Liver (tissue), 9 donors: ENCODE results near the gene ZNF140. TPM values are rescaled to one million over a fixed set of nuclear protein-coding genes. Genes with fewer than 3 reads are reported as not detected.
A peak's percentile ranks its signal among the peaks of the same experiment; 100 is the strongest.

Experiments
- DNase-seq: peaks from one replicate; pipeline ENCODE4 v3.0.0-alpha.2; 2017; ENCODE audit warnings: low spot score
- H3K27ac ChIP-seq, 2 donors: one replicate each; pipeline ENCODE4 v1.7.0; 2013; ENCODE audit warnings: inconsistent platforms in 2 of 2, low read length in 2 of 2, control low read depth in 1 of 2, low read depth in 1 of 2, mild to moderate bottlenecking in 1 of 2
- H3K27me3 ChIP-seq, 4 donors: one replicate each; pipeline versions ENCODE4 v1.6.1 to v1.7.0; 2013; ENCODE audit warnings: low read length in 3 of 4, inconsistent platforms in 1 of 4, mild to moderate bottlenecking in 1 of 4, moderate library complexity in 1 of 4; ENCODE audit not compliant: control insufficient read depth in 4 of 4, insufficient read depth in 4 of 4
- H3K36me3 ChIP-seq, 4 donors: one replicate each; pipeline versions ENCODE4 v1.6.1 to v1.7.0; 2013; ENCODE audit warnings: low read length in 3 of 4, mild to moderate bottlenecking in 3 of 4, low read depth in 1 of 4, moderate library complexity in 1 of 4; ENCODE audit not compliant: control insufficient read depth in 4 of 4, insufficient read depth in 3 of 4
- H3K4me1 ChIP-seq, 4 donors: one replicate each; pipeline versions ENCODE4 v1.6.1 to v1.7.0; 2013; ENCODE audit warnings: low read length in 3 of 4, mild to moderate bottlenecking in 3 of 4, moderate library complexity in 1 of 4; ENCODE audit not compliant: control insufficient read depth in 4 of 4, insufficient read depth in 4 of 4
- H3K4me3 ChIP-seq, 3 donors: one replicate each; pipeline versions ENCODE4 v1.6.1 to v1.7.0; 2013; ENCODE audit warnings: low read length in 3 of 3, control low read depth in 1 of 3, low read depth in 1 of 3, mild to moderate bottlenecking in 1 of 3
- H3K9ac ChIP-seq, 2 donors: one replicate each; pipeline ENCODE4 v1.7.0; 2013; ENCODE audit warnings: low read length in 2 of 2, mild to moderate bottlenecking in 2 of 2, moderate library complexity in 2 of 2, control low read depth in 1 of 2, low read depth in 1 of 2
- H3K9me3 ChIP-seq, 4 donors: one replicate each; pipeline versions ENCODE4 v1.6.1 to v1.7.0; 2013; ENCODE audit warnings: low read length in 3 of 4; ENCODE audit not compliant: control insufficient read depth in 4 of 4
- ATF3 ChIP-seq: IDR thresholded peaks from 2 replicates; pipeline ENCODE4 v1.6.1; 2016; ENCODE audit warnings: antibody characterized with exemption
- CTCF ChIP-seq: fragments of 150-350 bp; IDR thresholded peaks from 2 replicates; pipeline ENCODE4 v1.5.1; 2017; ENCODE audit warnings: improper control_type of control experiment, low read depth, low read length; ENCODE audit not compliant: missing input control
- EGR1 ChIP-seq, 2 donors: IDR thresholded peaks; 2 replicates each; pipeline ENCODE4 v1.6.1; 2016 to 2018; ENCODE audit warnings: antibody characterized with exemption in 2 of 2, low read depth in 2 of 2
- FOXA1 ChIP-seq: IDR thresholded peaks from 2 replicates; pipeline ENCODE4 v1.6.1; 2016; ENCODE audit warnings: antibody characterized with exemption
- FOXA2 ChIP-seq: IDR thresholded peaks from 2 replicates; pipeline ENCODE4 v1.6.1; 2016; ENCODE audit warnings: antibody characterized with exemption
- GABPA ChIP-seq, 2 donors: IDR thresholded peaks in 1 of 2; conservative IDR thresholded peaks in 1 of 2; 2 replicates each; pipeline ENCODE4 v1.6.1; 2016; ENCODE audit warnings: antibody characterized with exemption in 2 of 2, mild to moderate bottlenecking in 1 of 2, moderate library complexity in 1 of 2
- HNF4A ChIP-seq, 2 donors: conservative IDR thresholded peaks; 2 replicates each; pipeline ENCODE4 v1.6.1; 2016; ENCODE audit warnings: antibody characterized with exemption in 2 of 2, mild to moderate bottlenecking in 2 of 2
- HNF4G ChIP-seq: IDR thresholded peaks from 2 replicates; pipeline ENCODE4 v1.6.1; 2016; ENCODE audit warnings: antibody characterized with exemption
- JUND ChIP-seq, 2 donors: IDR thresholded peaks; 2 replicates each; pipeline ENCODE4 v1.6.1; 2016; ENCODE audit warnings: antibody characterized with exemption in 2 of 2
- MAX ChIP-seq: IDR thresholded peaks from 2 replicates; pipeline ENCODE4 v1.6.1; 2016; ENCODE audit warnings: antibody characterized with exemption
- NR2F2 ChIP-seq: IDR thresholded peaks from 2 replicates; pipeline ENCODE4 v1.6.1; 2016; ENCODE audit warnings: antibody characterized with exemption
- RAD21 ChIP-seq, 2 donors: IDR thresholded peaks; 2 replicates each; pipeline ENCODE4 v1.6.1; 2016; ENCODE audit warnings: antibody characterized with exemption in 2 of 2, mild to moderate bottlenecking in 2 of 2
- REST ChIP-seq: IDR thresholded peaks from 2 replicates; pipeline ENCODE4 v1.6.1; 2016; ENCODE audit warnings: antibody characterized with exemption, mild to moderate bottlenecking
- RXRA ChIP-seq, 2 donors: IDR thresholded peaks; 2 replicates each; pipeline ENCODE4 v1.6.1; 2017 to 2018; ENCODE audit warnings: antibody characterized with exemption in 2 of 2, mild to moderate bottlenecking in 1 of 2
- SP1 ChIP-seq: IDR thresholded peaks from 2 replicates; pipeline ENCODE4 v1.6.1; 2018; ENCODE audit warnings: antibody characterized with exemption, mild to moderate bottlenecking
- TAF1 ChIP-seq: conservative IDR thresholded peaks from 2 replicates; pipeline ENCODE4 v1.6.1; 2016; ENCODE audit warnings: antibody characterized with exemption, mild to moderate bottlenecking
- ZBTB33 ChIP-seq: IDR thresholded peaks from 2 replicates; pipeline ENCODE4 v1.6.1; 2016; ENCODE audit warnings: antibody characterized with exemption
- WGBS: extraction: QIAGEN DNeasy Blood & Tissue Kit; methylation state at CpG from one replicate; pipeline ENCODE4 v1.1.7; 2013; 5-methylcytosine and 5-hydroxymethylcytosine counted together
- polyA plus RNA-seq, 2 donors: library from polyadenylated mRNA; stranded (reverse) in 1 of 2; unstranded in 1 of 2; fragments of 200-250 nt in 1 of 2; fragments of >200 nt in 1 of 2; fragmentation: Nextera tagmentation in 1 of 2; extraction: Ambion mirVana in 1 of 2; gene quantifications; one replicate each; pipeline versions ENCODE4 v1.2.1 to v1.2.3, GENCODE V29; 2013 to 2015
- total RNA-seq, 2 donors: library from RNA; depleted of rRNA; stranded (reverse); fragments of >200 nt; gene quantifications; one replicate each; pipeline ENCODE4 v1.2.3, GENCODE V29; 2014
- donor health status: healthy.
- donor health status: healthy.
- donor health status: healthy.
- donor health status: healthy.
- donor health status: healthy.

ZNF140 gene
- total and polyA plus RNA-seq, 4 donors: 5.2 to 12.4 (median 8.2) TPM

DNA sequence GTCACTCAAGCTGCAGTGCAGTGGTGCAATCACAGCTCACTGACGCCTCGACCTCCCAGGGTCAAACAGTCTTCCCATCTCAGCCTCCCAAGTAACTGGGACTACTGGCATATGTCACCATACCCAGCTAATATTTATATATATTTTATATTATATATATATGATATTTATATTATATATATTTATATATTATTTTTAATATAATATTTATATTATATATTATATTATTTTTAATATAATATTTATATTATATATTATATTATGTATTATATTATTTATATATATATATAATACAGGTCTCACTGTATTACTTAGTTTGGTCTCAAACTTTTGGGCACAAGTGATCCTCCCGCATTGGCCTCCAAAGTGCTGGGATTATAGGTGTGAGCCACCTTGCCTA is 34.0 kb upstream of the ZNF140 start:
- 97% methylated on average over 3 of the region's 3 CpGs for WGBS
- Histone ChIP-seq H3K9me3 (peaks cover 58 to 96% (median 68%) of the 10 kb centered on the region in 4 donors), H3K9ac (no peak overlapping the region), H3K36me3 (peaks cover 34 to 89% (median 79%) of the 10 kb centered on the region in 4 donors), H3K4me1 (no peaks in the 10 kb centered on the region), H3K27me3 (no peaks in the 10 kb centered on the region), H3K4me3 (peak overlapping the region in 2 of 3 donors; percentile 41 to 64), H3K27ac (no peak overlapping the region)
- TF ChIP-seq HNF4G: no peak
- TF ChIP-seq CTCF: no peak
- TF ChIP-seq ZBTB33: no peak
- no peak for TF ChIP-seq SP1
- no peak for TF ChIP-seq EGR1 (IDR thresholded peaks at IDR 0.05; ENCODE audit: low read depth in 2 of 2)
- no peak for TF ChIP-seq RXRA (IDR thresholded peaks at IDR 0.05)
- TF ChIP-seq JUND (IDR thresholded peaks at IDR 0.05): no peak
- no peak for TF ChIP-seq ATF3
- TF ChIP-seq HNF4A (conservative IDR thresholded peaks at IDR 0.05): no peak
- no peak for TF ChIP-seq MAX
- no peak for DNase-seq

GRCh38 chr12:133057446-133057845 is 23.3 kb upstream of the ZNF140 start:
- no peak overlapping the region for H3K9ac ChIP-seq
- DNase-seq: no peak
- H3K36me3 ChIP-seq: peaks cover 8 to 41% (median 37%) of the 10 kb centered on the region in 4 donors
- no peaks in the 10 kb centered on the region for H3K27me3 ChIP-seq
- H3K9me3 ChIP-seq: peaks cover 36 to 86% (median 74%) of the 10 kb centered on the region in 4 donors
- H3K4me3 ChIP-seq: peak overlapping the region in 2 of 3 donors; percentile 44 to 73
- H3K27ac ChIP-seq: no peak overlapping the region
- no peaks in the 10 kb centered on the region for H3K4me1 ChIP-seq
- WGBS: 98% methylated on average over 5 of the region's 5 CpGs
- TF ChIP-seq JUND (IDR thresholded peaks at IDR 0.05): no peak
- no peak for TF ChIP-seq ATF3
- TF ChIP-seq FOXA1: no peak
- TF ChIP-seq RAD21 (IDR thresholded peaks at IDR 0.05): no peak
- no peak for TF ChIP-seq RXRA (IDR thresholded peaks at IDR 0.05)
- no peak for TF ChIP-seq MAX
- TF ChIP-seq NR2F2: no peak
- no peak for TF ChIP-seq FOXA2
- TF ChIP-seq GABPA (IDR thresholded peaks at IDR 0.05 in 1 of 2, conservative IDR thresholded peaks at IDR 0.05 in 1 of 2): no peak
- no peak for TF ChIP-seq TAF1
- TF ChIP-seq HNF4G: no peak
- no peak for TF ChIP-seq REST
- TF ChIP-seq SP1: no peak
- TF ChIP-seq EGR1 (IDR thresholded peaks at IDR 0.05; ENCODE audit: low read depth in 2 of 2): no peak
